Activated naive CD4-positive, alpha-beta T cell treated with anti-CD3 and anti-CD28 coated beads, Interleukin-2, amount 50 U/mL, for 16 hours (primary cell): Measurements from ENCODE around the gene BOC.

Source experiments
- DNase-seq: peaks from one replicate; pipeline ENCODE4 v3.0.0-alpha.2; 2020

BOC gene

DNA sequence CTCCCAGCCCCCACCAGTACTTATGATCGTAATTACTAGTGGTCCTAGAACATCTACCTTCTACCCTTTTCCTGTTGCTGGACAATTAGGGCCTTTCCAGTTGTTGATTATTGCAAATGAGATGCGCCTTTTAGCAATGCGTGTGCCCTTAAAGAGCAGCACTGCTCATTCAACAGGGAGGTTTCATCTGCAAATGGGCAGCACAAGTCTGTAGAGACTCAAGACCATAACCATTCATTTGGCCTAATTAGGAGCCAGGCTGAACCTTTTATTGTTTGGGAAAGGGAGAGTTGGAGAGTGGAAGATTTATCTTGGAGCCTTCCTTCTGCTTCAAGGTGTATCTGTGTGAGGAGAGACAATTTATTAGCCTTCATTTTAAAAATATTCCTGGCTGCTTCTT, 42.3 kb downstream of the BOC start:
- DNase-seq: no peak

DNA sequence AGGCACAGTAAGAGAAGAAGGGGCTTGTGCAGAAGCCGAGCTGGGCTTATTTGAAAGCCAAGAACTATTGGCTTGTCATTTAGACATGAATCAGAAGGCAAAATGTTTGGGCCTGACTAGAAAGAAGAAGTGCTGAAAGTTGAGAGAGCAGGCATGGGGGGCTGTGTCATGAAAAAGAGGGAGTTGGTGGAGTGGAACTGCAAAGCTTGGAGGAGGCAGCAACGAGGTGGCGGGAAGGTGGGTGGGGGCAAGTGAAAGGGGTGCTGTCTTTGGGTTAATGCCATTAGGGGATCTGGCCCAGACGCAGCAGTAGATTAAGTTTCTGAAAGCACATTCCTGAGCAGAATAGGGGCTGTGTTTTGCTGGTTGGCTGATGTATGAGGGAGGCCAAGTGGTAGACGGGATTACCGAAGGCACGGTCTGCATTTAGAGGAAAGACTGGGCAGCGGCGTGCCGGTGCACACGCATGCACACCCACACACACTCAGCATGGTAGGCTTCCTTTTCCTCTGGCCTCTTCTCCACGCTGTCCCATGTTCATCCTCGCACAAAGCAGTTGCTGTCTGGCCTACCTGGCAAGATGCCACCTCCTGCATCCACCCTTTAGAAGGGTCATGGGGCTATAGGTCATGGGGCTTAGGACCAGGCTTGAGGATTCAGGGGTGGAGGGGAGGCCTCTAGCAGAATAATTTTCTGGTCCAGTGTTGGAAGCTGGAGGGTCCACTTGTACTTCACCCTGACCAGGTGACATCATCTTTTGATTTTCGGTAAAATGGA, 43.0 kb downstream of the BOC start:
- no peak for DNase-seq

DNA sequence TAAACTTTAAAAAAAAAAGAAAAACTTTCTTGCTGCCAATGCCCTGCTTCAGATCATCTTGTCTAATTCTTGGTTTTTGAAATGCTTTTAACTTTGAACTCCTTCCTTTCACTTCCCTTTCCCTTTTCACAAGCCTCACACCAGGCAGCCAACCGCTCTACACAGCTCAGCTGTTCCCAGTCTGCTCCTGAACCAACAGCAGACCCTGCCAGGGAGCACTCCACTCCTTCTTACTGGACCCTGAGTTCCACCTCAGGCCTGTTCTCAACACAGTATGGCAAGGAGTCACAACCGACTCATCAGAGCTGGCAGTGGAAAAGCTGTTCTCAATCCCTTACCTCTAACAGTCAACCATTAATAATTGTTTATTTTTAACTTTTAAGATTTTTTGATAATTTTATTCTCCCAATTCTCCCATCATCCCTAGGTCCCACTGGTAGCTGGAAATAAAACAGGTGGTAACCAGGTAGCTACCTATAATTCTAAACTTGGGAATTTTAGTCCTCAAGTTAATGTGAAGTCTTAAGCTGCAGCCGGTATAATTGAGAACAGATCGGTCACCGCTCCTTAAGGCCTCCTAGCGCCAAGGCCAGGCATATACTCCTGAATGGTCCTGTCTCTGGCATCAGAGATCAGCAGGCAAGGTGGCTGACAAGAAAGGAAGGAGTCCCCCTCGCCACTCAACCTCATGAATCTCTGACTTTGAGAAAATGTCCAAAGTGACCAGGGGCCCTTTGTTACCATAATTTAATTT, 43.9 kb downstream of the BOC start:
- no peak for DNase-seq

DNA sequence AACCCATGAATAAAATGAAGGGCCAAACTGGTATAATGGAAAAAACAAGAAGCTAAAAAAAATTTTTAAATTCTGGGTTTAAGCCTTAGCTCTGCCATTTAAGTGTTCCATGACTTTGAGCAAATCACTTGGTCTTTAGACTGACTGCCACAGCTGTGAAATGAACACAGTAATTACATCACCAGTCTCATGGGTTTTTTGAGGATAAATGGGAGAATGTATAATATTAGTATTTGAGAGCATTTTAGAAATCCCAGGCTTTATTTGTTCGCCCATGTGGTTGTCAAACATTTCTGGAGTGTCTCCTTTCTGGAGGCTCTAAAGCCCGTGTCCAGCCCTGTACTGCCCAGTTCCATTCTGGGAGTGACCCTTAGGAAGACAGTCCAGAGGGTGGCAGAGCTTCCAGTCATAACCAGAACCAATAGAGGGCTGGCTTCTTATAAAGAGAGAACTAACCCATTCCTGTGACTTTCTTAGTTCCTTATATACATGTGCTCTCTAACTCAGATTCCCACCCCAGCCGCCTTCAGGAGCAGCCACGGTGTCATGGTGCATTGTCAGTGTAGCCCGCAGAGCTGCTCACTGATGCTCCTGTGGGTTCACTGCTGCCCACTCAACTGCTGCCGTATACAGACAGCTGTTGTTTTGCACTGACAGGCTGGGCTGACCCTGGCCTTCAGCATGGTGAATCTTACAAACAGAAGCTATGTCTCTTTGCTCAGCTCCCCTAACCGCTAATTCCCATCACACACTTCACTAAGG, 44.7 kb downstream of the BOC start:
- DNase-seq: no peak

DNA sequence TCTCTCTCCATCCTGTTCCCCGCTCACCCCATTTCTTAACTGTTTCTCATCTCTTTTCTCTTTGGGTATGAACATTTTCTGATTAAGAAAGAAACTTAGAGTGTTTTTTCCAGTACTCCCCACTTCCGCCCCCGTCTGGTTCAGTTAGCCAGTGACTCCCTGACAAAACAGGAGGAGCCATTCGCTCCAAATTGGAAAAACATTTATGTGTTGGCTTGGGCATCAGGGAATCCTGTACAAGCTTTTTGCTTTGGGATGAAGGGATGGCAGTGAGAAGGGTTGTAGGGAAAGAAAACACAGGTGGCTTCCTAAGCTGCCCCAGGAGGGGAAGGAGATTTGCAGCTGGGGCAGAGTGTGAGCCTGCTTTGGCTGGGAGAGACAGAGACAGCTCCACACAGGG, 47.0 kb downstream of the BOC start:
- DNase-seq: no peak

DNA sequence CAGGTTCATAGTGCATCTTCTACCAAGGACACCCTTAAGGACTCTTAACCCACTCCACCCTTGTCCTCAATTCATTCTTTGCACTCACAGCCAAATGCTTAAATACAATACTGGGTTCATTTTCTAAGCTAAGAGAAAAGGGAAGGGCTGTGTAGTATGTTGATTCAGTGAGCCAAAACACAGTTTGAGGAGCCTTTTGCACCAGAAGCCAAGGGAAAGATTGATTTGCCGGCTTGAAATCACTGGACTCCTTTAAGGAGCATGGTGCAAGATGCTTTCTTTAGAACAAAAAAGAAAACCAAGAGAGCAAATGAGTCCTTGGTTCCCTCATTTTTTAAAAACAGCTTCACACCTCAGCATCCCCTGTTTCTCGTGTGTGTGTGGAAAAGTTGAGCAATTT, 47.8 kb downstream of the BOC start:
- DNase-seq: no peak

DNA sequence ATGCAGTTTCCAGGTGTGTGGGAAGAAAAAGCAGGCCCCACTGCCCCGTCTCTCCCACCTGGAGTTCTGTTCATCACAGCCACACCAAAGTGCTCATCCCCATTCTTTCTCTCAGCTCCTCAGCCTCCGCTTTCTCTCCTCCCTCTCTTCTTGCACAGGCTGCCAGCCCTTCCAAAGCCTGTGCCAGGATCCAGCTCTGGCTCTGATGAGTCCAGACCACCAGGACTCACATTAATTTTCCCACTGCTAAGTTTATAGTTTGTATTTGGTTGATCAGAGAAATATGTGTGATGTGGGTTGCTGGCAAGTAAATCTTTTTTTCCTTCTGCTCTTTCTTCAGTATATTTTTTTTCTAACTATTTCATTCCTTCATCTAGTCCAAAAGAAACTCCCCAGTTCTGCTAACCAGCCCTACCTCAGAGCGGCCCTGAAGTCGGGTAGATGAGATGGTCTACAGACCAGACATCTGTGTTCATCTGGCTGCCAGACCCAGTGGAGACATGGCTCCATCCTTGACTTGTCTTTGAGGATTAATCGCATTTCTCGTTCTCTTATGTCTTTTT, 49.8 kb downstream of the BOC start:
- DNase-seq: no peak

DNA sequence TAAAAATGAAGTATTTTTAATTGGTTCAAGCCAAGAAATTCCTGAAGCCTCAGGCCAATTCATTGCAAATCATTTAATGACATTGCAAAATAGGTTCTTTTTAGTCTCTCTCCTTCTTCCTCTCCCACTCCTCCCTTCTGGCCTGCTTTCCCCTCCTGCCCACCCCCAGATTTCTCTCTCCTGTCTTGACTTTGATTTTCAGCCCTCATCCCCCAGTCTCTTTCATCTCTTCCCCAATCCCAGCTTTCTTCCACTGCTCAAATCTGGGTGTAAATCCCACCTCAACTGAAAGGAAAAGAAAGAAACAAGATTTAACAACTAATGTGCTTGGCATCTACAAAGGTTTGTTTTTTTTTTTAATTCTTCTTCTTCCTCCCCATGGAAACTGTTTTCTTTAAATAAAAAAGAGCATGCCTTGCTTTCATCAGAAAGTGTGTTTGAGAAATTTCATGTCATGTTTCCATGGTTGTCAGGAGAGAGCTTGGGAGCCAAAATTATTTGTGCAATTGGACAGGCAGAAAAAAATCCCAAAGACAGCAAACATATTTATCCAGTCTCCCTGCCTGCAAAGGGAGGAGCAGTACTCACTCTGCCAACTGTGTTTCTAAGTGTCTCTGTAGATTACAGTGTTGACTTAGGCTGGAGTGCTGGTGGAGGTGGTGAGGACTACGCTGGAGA, 50.4 kb downstream of the BOC start:
- DNase-seq: no peak

DNA sequence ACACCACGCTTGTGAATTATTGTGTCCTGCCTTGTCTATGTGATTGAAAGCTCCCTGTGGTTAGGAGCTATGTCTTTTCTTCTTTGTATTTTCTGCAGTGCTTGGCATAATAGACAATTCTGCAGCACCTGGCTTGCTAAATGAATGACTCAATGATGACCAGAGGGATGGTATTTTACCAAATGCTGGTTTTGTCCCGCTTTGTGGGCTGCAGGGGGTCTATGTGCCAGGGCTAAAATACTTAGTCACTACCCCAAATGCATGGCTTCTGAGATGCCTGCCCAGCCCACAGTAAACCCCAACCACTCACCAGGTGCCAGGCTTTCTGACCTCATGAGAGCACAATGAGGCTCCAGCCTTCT, 50.9 kb downstream of the BOC start:
- DNase-seq: no peak

DNA sequence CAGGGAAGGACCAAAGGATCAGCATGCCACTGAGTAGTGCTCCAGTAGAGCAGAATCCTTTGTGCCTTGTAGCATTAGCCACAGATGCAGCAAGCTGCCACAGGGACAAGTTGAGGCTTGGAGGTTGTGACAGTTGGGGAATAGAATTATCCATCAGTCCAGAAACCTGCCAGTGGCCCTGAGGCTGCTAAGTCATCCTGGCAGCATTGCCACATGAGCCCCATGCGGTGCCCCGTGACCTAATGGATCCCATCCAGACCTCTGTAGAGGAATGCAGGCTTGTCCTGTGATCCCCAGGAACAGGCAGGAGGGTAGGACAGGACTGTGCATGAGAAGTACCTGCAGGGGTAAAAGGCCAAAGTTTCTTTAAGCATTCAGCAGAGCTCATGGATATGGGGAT, 51.7 kb downstream of the BOC start:
- no peak for DNase-seq

DNA sequence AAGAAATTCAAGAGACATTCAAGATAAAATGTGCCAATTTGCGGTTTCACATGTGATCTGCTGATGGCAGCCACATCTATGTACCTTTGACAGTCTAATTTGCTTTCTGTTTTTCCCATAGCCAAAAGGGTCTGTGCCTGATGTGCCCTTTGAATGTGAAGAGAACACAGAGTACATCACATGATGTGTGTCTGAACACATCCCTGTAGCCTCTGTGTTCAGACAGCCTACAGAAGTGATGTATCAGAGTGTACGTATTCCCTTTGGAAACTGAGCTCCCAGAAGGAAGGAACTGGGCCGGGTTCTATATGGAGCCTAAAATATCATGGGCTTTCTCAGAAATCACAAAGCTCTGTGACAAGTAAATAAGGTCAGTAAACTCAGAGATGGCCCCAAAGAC, 52.4 kb downstream of the BOC start:
- no peak for DNase-seq

DNA sequence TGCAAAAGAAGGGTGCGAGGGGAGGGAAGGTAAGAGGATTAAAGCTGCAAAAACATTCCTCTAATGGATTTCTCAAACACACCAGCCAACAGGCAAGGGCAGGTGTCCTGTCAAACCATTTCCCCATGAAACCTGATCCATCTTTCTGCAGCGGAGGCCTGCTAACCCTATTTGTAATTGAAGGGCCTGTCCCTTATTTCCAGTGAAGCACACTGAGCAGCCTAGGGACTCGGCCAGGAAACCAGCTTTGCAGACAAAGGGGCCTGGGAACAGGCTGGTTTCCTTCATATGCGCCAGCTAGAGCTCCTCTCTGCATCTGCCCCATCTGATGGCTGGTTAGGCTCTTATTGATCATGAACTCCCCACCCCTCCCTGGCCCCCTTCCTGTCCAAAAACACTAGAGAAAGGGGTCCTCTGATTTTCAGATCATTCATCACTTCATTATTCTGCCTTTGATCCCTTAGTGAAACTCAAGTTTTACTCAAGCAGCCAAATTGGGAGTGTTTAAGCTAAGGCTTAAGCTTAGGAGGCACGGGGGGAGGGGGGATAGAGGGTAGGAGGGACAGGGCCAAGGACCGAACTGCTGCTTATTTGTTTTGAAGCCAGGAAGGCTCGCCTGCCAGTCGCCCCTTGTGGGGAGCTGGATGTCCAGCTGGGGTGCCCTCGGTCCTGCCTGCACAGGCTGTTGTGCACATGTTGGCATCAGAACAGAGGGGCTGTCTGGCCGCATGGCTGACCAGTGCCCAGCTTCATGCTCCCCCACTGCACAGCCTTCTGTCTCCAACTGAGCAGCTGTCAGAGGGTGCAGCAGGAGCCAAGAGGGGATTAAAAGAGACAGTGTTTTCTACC, 53.1 kb downstream of the BOC start:
- no peak for DNase-seq

DNA sequence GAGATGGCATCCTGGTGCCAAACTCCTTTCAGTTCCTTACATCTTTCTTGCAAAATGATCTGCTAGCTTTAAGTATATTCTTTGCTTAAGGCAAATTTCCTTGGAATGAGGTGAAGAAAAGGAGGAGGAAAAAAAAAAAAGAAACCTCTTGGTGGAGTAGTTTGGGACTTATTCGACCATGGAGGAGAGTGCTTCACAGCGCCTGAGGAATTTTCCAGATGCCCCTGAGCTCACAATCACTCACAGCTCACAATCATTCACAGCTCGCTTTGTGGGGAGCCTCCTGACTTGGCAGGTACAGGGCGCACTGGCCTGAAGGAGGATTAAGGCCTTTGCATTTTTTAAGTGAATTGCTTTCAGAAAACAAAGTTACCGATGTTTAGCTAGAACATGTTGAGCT, 53.9 kb downstream of the BOC start:
- no peak for DNase-seq

DNA sequence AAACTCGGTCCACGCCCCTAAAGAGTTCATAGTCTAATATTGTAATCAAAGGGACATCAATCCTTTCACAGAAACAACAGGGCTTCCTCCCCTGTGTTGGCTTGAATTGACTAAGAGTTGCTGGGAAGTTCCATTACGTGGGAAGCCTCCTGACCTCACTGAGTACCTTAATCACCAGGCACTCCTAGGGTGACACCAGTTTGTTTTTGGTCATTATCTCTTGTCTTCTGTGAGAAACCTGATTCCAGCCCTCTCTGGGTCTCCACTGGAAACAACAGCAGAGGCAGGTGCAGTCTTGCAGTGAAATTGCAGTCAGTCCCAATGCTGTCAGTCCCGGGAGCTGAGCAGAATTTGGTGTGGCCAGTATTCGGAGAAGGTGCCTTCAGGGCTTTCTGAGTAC, 55.4 kb downstream of the BOC start:
- DNase-seq: no peak

DNA sequence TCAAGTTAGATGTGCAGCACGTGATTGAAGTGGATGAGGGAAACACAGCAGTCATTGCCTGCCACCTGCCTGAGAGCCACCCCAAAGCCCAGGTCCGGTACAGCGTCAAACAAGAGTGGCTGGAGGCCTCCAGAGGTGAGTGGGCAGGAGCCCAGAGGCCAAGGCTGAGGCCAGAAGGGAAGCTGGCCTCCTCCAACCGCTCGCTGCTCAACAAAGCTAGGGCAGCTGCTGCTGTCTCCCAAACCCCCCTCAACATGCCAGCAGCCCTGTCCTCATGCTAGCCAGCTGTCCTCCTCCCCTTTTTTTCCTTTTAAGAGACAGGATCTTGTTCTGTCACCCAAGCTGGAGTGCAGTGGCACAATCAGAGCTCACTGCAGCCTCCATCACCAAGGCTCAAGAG, 57.0 kb downstream of the BOC start:
- no peak for DNase-seq

DNA sequence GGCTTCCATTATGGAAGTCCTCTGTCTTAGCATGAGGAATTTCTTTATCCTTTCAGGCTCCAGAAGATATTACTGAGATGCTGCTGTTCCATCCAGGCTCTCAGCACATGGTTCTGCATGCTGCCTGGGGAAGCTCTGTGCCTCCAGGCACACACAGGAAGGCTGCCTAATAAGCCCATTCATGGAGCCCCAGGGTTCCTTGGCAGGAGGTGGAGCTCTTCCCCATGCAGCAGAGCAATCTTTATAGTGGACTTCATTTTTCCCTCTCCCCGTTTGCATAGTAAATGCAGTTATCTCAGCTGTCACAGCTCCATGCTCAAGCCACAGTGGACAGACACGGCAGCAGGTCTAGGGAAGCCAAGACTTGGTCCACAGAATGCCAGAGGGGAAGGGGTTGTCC, 57.6 kb downstream of the BOC start:
- no peak for DNase-seq

DNA sequence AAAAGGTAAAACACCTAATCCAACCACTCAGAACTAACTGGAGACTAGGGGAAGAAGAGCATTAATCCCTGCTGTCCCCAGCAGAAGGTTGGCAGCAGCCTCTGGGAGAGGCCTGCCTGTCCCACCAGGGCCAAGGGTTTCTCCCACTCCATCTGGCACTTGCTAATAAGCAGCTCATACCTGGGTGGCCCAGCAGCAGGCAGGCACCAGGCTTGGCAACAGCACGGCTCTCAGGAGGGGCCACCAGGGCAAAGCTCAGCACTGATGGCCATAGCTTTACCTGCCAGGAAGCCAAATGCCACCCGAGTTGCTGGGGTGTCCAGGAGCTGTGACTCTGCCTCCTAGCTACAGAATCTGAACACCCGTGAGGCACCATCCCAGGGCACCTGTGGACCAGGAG, 58.3 kb downstream of the BOC start:
- DNase-seq: no peak

DNA sequence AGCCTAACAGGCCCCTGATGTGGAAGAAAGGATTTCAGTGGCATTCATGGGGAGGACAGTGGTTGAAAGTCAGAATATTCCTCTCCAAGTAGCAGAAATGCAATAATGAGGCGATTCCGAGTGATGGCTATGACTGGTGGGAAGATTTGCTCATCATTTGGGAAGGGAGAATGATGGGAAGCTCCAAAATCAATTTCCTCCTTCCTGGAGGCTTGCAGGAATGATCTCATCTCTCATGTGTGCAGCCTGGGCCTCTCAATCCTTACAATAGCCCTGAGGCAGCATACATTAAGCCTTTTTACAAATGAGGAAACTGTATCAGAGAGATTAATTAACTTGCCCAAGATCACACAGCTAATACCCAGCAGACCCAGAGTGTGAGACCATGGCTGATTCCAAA, 58.7 kb downstream of the BOC start:
- DNase-seq: no peak

DNA sequence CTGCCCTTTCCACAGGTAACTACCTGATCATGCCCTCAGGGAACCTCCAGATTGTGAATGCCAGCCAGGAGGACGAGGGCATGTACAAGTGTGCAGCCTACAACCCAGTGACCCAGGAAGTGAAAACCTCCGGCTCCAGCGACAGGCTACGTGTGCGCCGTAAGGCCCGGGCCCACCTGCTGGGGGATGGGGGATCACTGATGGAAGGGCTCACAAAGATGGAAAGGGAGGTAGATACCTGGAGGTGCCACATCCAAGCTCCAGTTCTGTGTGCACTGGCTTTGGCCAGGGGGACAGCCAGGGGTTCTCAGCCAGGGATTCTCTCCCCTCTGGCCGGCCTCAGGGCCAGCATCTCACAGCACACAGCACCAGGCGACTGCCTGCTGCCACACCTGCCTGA, 59.4 kb downstream of the BOC start:
- DNase-seq: no peak

DNA sequence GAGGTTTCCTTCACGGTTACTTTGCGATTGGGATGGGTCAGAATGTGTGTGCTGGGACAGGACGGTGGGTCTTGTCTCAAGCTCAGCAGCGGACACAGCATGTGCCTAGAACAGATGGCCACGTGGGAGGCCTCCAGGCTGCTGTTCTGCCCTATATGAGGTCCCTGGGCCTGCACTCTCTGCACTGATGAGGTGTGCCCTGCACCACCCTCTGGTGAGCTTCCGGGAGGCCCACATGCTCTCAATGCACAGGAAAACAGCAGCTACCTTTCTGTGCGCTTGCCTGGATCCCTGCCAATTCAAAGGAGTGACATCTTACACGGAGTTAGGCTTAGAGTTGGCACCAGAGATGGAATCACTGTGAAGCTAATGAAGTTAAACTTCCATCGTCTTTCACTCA, 59.8 kb downstream of the BOC start:
- no peak for DNase-seq

DNA sequence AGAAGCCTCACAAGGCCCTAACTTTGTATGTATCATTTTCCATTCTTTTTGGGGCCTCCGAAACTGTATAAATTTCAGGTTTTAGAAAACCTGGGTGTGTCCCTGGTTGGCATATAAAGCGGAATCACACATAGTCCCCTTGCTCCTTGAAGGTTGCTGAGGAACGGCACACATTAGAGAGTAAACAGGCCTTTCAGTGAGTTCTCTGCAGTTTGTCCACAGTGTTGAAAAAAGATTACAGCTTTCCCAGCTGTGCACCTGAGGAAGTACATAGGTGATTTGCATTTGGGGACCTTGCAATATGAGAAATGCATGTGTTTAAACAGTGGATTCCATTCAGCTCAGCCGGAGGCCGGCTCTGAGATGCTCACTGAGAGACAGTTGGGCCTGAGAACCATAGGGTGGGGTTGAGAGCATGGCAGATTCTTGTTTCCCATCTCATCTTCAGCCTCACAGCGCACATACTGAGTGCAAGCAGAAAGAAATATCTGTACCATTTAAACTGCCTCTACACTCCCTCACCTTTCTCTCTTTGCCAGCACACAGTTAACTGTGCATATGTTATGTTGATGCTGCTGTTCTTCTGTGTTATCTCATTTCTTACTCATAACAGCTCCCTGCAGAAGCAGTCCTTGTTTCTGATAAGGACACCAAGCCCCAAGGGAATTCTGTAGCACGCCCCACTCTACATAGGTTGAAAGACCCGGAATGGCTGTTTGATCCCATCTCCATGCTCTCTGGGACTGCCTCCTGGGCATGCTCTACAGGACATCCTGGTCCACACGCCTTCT, 60.4 kb downstream of the BOC start:
- no peak for DNase-seq
